Calu3 (cell line): ENCODE measurements around the gene BBX. TPM values are rescaled to one million over a fixed set of nuclear protein-coding genes. Genes with fewer than 3 reads are reported as not detected.

Source experiments
- BruUV-seq: library from RNA; stranded (reverse); fragments of 400-500 nt; replicated peaks from 2 replicates; lab custom pipeline; 2021; lab: Mats Ljungman, UMichigan
- CTCF ChIA-PET: fragments of 300-600 bp; sonication (Branson Sonifier 250); formaldehyde crosslinking; loops from one replicate; lab custom pipeline; 2022; ENCODE audit warnings: antibody characterized with exemption; lab: Charles Lee
- DNase-seq: peaks from one replicate; pipeline ENCODE4 v3.0.0; 2022
- H3K27ac Mint-ChIP-seq: one replicate; pipeline ENCODE4 v1.8.0; 2022; ENCODE audit warnings: mixed read lengths; ENCODE audit not compliant: unreplicated experiment
- H3K27me3 Mint-ChIP-seq: one replicate; pipeline ENCODE4 v1.8.0; 2022; ENCODE audit warnings: mixed read lengths; ENCODE audit not compliant: unreplicated experiment
- H3K36me3 Mint-ChIP-seq: one replicate; pipeline ENCODE4 v1.8.0; 2022; ENCODE audit warnings: mild to moderate bottlenecking, moderate library complexity, mixed read lengths; ENCODE audit not compliant: insufficient read depth, unreplicated experiment
- H3K4me1 Mint-ChIP-seq: one replicate; pipeline ENCODE4 v1.8.0; 2022; ENCODE audit warnings: mild to moderate bottlenecking, low read depth, mixed read lengths; ENCODE audit not compliant: unreplicated experiment
- H3K4me3 Mint-ChIP-seq: one replicate; pipeline ENCODE4 v1.8.0; 2022; ENCODE audit warnings: mild to moderate bottlenecking, low read depth, moderate library complexity, mixed read lengths; ENCODE audit not compliant: unreplicated experiment
- H3K9me3 Mint-ChIP-seq: one replicate; pipeline ENCODE4 v1.8.0; 2022; ENCODE audit warnings: low read depth, mixed read lengths; ENCODE audit not compliant: unreplicated experiment
- CTCF ChIP-seq: fragments of 200-600 bp; IDR thresholded peaks from one replicate; pipeline ENCODE4 v1.8.0; 2022; ENCODE audit warnings: antibody characterized with exemption; ENCODE audit not compliant: unreplicated experiment
- intact Hi-C: fragments of 100-400 bp; cut with micrococcal nuclease; formaldehyde crosslinking; loops from one replicate; pipeline ENCODE4 v1.10.0; 2022; ENCODE audit not compliant: unreplicated experiment
- total RNA-seq: library from RNA; stranded (reverse); gene quantifications from 2 replicates; pipeline ENCODE4 v1.2.3, GENCODE V29; 2022

The BBX gene
- total RNA-seq, 1 experiment from 2014 or later = 66.9 TPM

GRCh38 chr3:107854733-107855132 is 332.0 kb downstream of the BBX start:
- H3K27ac Mint-ChIP-seq = no peak overlapping the region
- intact Hi-C loops = no loop called here
- no peaks in the 10 kb centered on the region for H3K4me1 Mint-ChIP-seq
- H3K27me3 Mint-ChIP-seq = peaks cover 8% of the 10 kb centered on the region
- H3K9me3 Mint-ChIP-seq = no peaks in the 10 kb centered on the region
- no peak for TF ChIP-seq CTCF
- CTCF ChIA-PET = no interaction called here
- no TSS peak for BruUV-seq
- DNase-seq = no peak
- no peak overlapping the region for H3K4me3 Mint-ChIP-seq
- H3K36me3 Mint-ChIP-seq = no peaks in the 10 kb centered on the region

- no peak overlapping the region for H3K27ac Mint-ChIP-seq
- intact Hi-C loops = no loop called here
- TF ChIP-seq CTCF = no peak
- H3K4me3 Mint-ChIP-seq = no peak overlapping the region
- CTCF ChIA-PET = no interaction called here
- H3K36me3 Mint-ChIP-seq = no peaks in the 10 kb centered on the region
- no peaks in the 10 kb centered on the region for H3K9me3 Mint-ChIP-seq
- DNase-seq = no peak
- H3K4me1 Mint-ChIP-seq = no peaks in the 10 kb centered on the region
- H3K27me3 Mint-ChIP-seq = peaks cover 8% of the 10 kb centered on the region
- BruUV-seq = no TSS peak
Measured at GRCh38 chr3:107855710-107856109, 332.9 kb downstream of the BBX start.

GRCh38 chr3:107857854-107858253 is 335.1 kb downstream of the BBX start:
- Mint-ChIP-seq H3K27ac (no peak overlapping the region), H3K36me3 (no peaks in the 10 kb centered on the region), H3K4me1 (no peaks in the 10 kb centered on the region), H3K4me3 (no peak overlapping the region), H3K27me3 (peaks cover 8% of the 10 kb centered on the region), H3K9me3 (no peaks in the 10 kb centered on the region)
- no TSS peak for BruUV-seq
- intact Hi-C loops = no loop called here
- no peak for DNase-seq
- CTCF ChIA-PET = no interaction called here
- TF ChIP-seq CTCF = no peak

GRCh38 chr3:107858876-107859275 is 336.1 kb downstream of the BBX start:
- no peak overlapping the region for H3K4me3 Mint-ChIP-seq
- H3K27me3 Mint-ChIP-seq = peaks cover 8% of the 10 kb centered on the region
- intact Hi-C loops = no loop called here
- H3K27ac Mint-ChIP-seq = no peak overlapping the region
- TF ChIP-seq CTCF = no peak
- H3K36me3 Mint-ChIP-seq = no peaks in the 10 kb centered on the region
- CTCF ChIA-PET = no interaction called here
- no peaks in the 10 kb centered on the region for H3K4me1 Mint-ChIP-seq
- H3K9me3 Mint-ChIP-seq = no peaks in the 10 kb centered on the region
- DNase-seq = no peak
- no TSS peak for BruUV-seq

Other genes with a start within 250 kb of the BBX start
- gene CCDC54, start 145.5 kb upstream of the BBX start, total RNA-seq = not detected in 2 replicates